ENCODE results near the gene GLT8D2. TPM values are rescaled to one million over a fixed set of nuclear protein-coding genes. Genes with fewer than 3 reads are reported as not detected.

The GLT8D2 gene
- total and polyA plus RNA-seq, 7 experiments from 2014 or later: 0.15 to 0.43 TPM; not detected in 5

DNA sequence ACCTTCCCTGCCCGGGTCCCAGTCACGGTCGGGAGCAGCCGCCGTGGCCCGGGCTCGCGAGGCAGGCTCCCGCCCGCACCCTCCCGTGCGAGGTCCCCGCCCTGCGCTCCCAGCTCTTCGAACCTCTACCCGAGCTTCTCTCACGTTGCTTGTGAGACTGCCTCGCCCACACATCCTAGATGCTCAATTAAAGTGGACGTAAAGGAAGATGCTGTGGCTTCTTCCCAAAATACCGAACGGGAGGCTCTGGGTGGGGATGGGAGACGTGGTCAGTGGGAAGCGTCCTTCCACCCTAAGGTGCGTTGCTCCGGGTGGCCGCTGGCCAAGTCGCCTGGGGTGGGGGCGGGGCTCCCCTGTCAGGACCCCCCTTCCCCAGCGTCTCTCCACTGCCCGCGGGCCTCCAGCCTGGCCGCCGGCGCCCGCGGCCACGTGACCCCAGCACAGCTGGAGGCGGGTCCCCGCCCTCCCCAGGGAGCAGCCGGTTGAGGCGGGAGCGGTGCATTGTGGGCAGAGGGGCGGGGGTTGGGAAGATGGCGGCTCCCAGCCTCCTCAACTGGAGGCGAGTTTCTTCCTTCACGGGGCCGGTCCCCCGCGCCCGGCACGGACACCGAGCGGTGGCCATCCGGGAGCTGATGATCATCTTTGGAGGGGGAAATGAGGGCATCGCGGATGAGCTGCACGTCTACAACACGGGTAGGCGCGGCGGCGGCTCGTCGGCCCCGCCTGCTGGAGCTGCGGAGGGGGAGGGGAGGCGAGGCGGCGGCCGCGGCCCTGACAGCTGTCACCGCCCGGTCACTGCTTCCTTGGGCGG is 14.2 kb upstream of the GLT8D2 start, which contains the start of gene HCFC2:
TSS of gene HCFC2 (plus strand) at position 501 of the 811 bp plus-strand sequence. CDS start at position 531, 30 bp downstream.
- DNase-seq (peak; percentile 77 to 93 (median 83)), ATAC-seq (peak; percentile 99)
- Mint-ChIP-seq H3K27me3 (peaks cover 5 to 27% (median 13%) of the 10 kb centered on the region in 5 donors), H3K9me3 (no peaks in the 10 kb centered on the region), H3K4me1 (peaks cover 13 to 31% (median 21%) of the 10 kb centered on the region in 7 donors), H3K36me3 (peaks cover 0 to 9% (median 4%) of the 10 kb centered on the region in 5 donors), H3K27ac (peak within 1 kb of the TSS; percentile 71 to 96 (median 90)), H3K4me3 (peak within 1 kb of the TSS; percentile 88 to 97 (median 94))
- Histone ChIP-seq H3K27ac (ENCODE audit: low read depth, low read length) (peak within 1 kb of the TSS; percentile 79), H3K9me3 (ENCODE audit: control insufficient read depth in 2 of 3, low read length in 3 of 3) (no peaks in the 10 kb centered on the region), H3K27me3 (ENCODE audit: control insufficient read depth in 2 of 2, insufficient read depth in 2 of 2, low read length in 2 of 2) (no peaks in the 10 kb centered on the region), H3K36me3 (ENCODE audit: control insufficient read depth in 2 of 3, insufficient read depth in 3 of 3, low read length in 3 of 3) (peaks cover 0 to 8% (median 0%) of the 10 kb centered on the region in 3 experiments), H3K4me1 (ENCODE audit: control insufficient read depth in 2 of 2, insufficient read depth in 2 of 2, low read length in 2 of 2) (peaks cover 5 to 9% of the 10 kb centered on the region in 2 donors), H3K4me3 (ENCODE audit: low read length) (peak within 1 kb of the TSS; percentile 95)
- ChIA-PET CTCF (interaction anchor here (2.8 kb wide), 1 partner anchor 44 kb away, joined by 10 read pairs; no protein-coding TSS in a partner anchor), POLR2A (interaction anchor here (0.8 to 1.8 kb wide), 7 partner anchors 22 to 162 kb away, joined by 3 to 16 read pairs (median 5); partner anchors contain the start of genes HSP90B1, NFYB and TDG)
- intact Hi-C loops (cut with micrococcal nuclease): loop anchor here (1.0 to 10.0 kb wide), 13 partner anchors 73 to 1043 kb away; partner anchors contain the start of genes HSP90B1 (in 2 of the 2), WASHC4 (in 2 of the 2), CHST11 (in 1 of the 2) and NFYB (in 1 of the 2)

DNA sequence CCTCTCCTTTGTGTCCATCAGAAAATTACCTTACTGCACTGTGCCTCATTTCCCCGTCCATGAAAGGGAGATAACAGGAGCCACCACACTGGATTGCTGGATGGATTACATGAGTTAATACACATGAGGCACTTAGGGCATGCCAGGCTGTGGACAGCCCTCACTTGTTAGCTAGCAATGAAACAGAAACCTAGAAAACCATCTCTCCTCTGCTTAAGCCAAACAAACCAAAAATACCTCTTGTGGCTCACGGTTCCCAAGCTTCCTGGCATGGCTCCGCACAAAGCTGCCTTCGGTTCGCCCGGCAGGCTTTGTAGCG is 13.7 kb upstream of the GLT8D2 start:
- intact Hi-C loops (cut with micrococcal nuclease): loop anchor here (1.0 to 10.0 kb wide), 13 partner anchors 74 to 1044 kb away; partner anchors contain the start of genes HSP90B1 (in 2 of the 2), WASHC4 (in 2 of the 2), CHST11 (in 1 of the 2) and NFYB (in 1 of the 2)
- Histone ChIP-seq H3K27ac (ENCODE audit: low read depth, low read length) (peak overlapping the region; percentile 79), H3K36me3 (ENCODE audit: control insufficient read depth in 2 of 3, insufficient read depth in 3 of 3, low read length in 3 of 3) (peaks cover 0 to 8% (median 0%) of the 10 kb centered on the region in 3 experiments), H3K4me3 (ENCODE audit: low read length) (peak overlapping the region; percentile 95), H3K9me3 (ENCODE audit: control insufficient read depth in 2 of 3, low read length in 3 of 3) (no peaks in the 10 kb centered on the region), H3K27me3 (ENCODE audit: control insufficient read depth in 2 of 2, insufficient read depth in 2 of 2, low read length in 2 of 2) (no peaks in the 10 kb centered on the region), H3K4me1 (ENCODE audit: control insufficient read depth in 2 of 2, insufficient read depth in 2 of 2, low read length in 2 of 2) (peaks cover 5 to 9% of the 10 kb centered on the region in 2 donors)
- DNase-seq (no peak), ATAC-seq (peak; percentile 22)
- Mint-ChIP-seq H3K4me3 (peak overlapping the region; percentile 88 to 97 (median 93)), H3K4me1 (peaks cover 13 to 31% (median 21%) of the 10 kb centered on the region in 7 donors), H3K27me3 (peaks cover 7 to 31% (median 13%) of the 10 kb centered on the region in 5 donors), H3K27ac (peak overlapping the region in 8 of 9 donors; percentile 10 to 90 (median 74)), H3K9me3 (no peaks in the 10 kb centered on the region), H3K36me3 (peaks cover 0 to 8% (median 4%) of the 10 kb centered on the region in 5 donors)
- ChIA-PET CTCF (interaction anchor here (2.8 kb wide), 1 partner anchor 45 kb away, joined by 10 read pairs; no protein-coding TSS in a partner anchor), POLR2A (interaction anchor here (0.8 to 1.8 kb wide), 7 partner anchors 23 to 162 kb away, joined by 3 to 16 read pairs (median 5); partner anchors contain the start of genes HSP90B1, NFYB and TDG)

DNA sequence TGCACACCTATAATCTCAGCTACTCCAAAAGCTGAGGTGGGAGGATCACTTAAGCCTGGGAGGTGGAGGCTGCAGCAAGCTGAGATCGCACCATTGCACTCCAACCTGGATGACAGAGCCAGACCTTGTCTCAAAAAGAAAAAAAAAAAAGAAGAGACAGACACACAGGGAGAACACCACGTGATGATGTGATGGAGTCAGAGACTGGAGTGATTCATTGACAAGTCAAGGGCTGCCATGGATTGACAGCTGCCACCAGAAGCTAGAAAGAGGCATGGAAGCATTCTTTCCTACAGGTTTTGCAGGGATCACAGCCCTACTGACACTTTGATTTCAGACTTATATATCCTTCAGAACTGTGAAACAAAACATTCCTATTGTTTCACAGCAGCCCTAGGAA is 10.8 kb upstream of the GLT8D2 start:
- intact Hi-C loops (cut with micrococcal nuclease): loop anchor here (5.0 to 10.0 kb wide), 5 partner anchors 223 to 1047 kb away; partner anchors contain the start of genes WASHC4 (in 2 of the 2) and CHST11 (in 1 of the 2)
- CTCF ChIA-PET: no interaction called here

DNA sequence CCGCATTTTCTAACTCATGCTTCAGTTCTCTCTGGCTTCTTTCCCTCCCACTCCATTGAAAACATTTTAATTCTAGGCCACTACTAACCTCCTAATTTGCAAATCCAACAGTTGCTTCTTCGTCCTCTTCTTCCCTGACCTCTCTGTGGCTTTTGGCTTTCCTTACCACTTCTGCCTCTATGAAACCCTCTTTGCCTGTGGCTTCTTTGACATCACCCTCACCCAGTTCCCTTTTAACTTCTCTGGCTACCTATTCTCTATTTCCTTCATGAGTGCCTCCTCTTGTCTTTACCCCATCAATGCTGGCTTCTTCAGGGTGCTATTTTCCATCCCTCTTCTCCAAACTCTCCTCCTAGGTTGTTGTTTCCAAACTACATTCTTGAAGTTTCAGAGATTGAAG is 10.0 kb upstream of the GLT8D2 start:
- Mint-ChIP-seq H3K4me3 (no peak overlapping the region), H3K27me3 (peaks cover 14 to 59% (median 20%) of the 10 kb centered on the region in 5 donors), H3K4me1 (peaks cover under 1 to 6% (median 4%) of the 10 kb centered on the region in 7 donors), H3K36me3 (peaks cover 0 to 2% (median 0%) of the 10 kb centered on the region in 5 donors), H3K9me3 (peaks cover 0 to 9% (median 0%) of the 10 kb centered on the region in 11 donors), H3K27ac (peak overlapping the region in 1 of 9 donors; percentile 31)
- no peaks in the 10 kb centered on the region for H3K9me3 ChIP-seq (ENCODE audit: control insufficient read depth in 2 of 3, low read length in 3 of 3)
- ATAC-seq (no peak), DNase-seq (no peak)
- H3K4me1 ChIP-seq (ENCODE audit: control insufficient read depth in 2 of 2, insufficient read depth in 2 of 2, low read length in 2 of 2): peaks cover under 1 to 1% of the 10 kb centered on the region in 2 donors
- H3K27me3 ChIP-seq (ENCODE audit: control insufficient read depth in 2 of 2, insufficient read depth in 2 of 2, low read length in 2 of 2): no peaks in the 10 kb centered on the region
- no peak overlapping the region for H3K27ac ChIP-seq (ENCODE audit: low read depth, low read length)
- peaks cover 0 to 8% (median 0%) of the 10 kb centered on the region in 3 experiments for H3K36me3 ChIP-seq (ENCODE audit: control insufficient read depth in 2 of 3, insufficient read depth in 3 of 3, low read length in 3 of 3)
- no peak overlapping the region for H3K4me3 ChIP-seq (ENCODE audit: low read length)
- CTCF ChIA-PET: interaction anchor here (5.9 kb wide), 1 partner anchor 49 kb away, joined by 46 read pairs; no protein-coding TSS in a partner anchor
- intact Hi-C loops (cut with micrococcal nuclease): loop anchor here (2.0 to 10.0 kb wide), 6 partner anchors 223 to 1047 kb away; partner anchors contain the start of genes WASHC4 (in 2 of the 2) and CHST11 (in 1 of the 2)
- POLR2A ChIA-PET: no interaction called here

More for the DNA sequence above, 10.8 kb upstream of the GLT8D2 start:
- Histone ChIP-seq H3K27me3 (ENCODE audit: control insufficient read depth in 2 of 2, insufficient read depth in 2 of 2, low read length in 2 of 2) (no peaks in the 10 kb centered on the region), H3K36me3 (ENCODE audit: control insufficient read depth in 2 of 3, insufficient read depth in 3 of 3, low read length in 3 of 3) (peaks cover 0 to 8% (median 0%) of the 10 kb centered on the region in 3 experiments), H3K4me3 (ENCODE audit: low read length) (no peak overlapping the region), H3K27ac (ENCODE audit: low read depth, low read length) (no peak overlapping the region), H3K4me1 (ENCODE audit: control insufficient read depth in 2 of 2, insufficient read depth in 2 of 2, low read length in 2 of 2) (peaks cover 5 to 8% of the 10 kb centered on the region in 2 donors), H3K9me3 (ENCODE audit: control insufficient read depth in 2 of 3, low read length in 3 of 3) (no peaks in the 10 kb centered on the region)
- Mint-ChIP-seq H3K27me3 (peaks cover 12 to 50% (median 16%) of the 10 kb centered on the region in 5 donors), H3K4me1 (peaks cover 5 to 14% (median 12%) of the 10 kb centered on the region in 7 donors), H3K27ac (no peak overlapping the region), H3K9me3 (peaks cover 0 to 9% (median 0%) of the 10 kb centered on the region in 11 donors), H3K36me3 (peaks cover 0 to 3% (median 0%) of the 10 kb centered on the region in 5 donors), H3K4me3 (peak overlapping the region in 1 of 10 donors; percentile 16)
- ATAC-seq (no peak), DNase-seq (no peak)
- POLR2A ChIA-PET: no interaction called here

DNA sequence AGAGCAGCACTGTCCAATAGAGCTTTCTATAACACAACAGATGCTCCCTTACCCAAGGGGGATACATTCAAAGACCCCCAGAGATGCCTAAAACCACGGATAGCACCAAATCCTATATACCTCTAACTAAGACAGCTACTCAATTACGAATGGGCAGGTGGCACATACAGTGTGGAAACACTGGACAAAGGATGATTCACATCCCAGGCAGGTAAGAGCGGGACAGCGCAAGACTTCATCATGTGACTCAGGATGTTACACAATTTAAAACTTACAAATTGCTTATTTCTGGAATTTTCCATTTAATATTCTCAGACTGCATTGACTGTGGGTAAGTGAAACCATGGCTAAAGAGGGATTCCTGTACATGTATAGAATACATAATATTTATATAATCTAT is 8.8 kb upstream of the GLT8D2 start:
- Mint-ChIP-seq H3K9me3 (peaks cover 0 to 9% (median 0%) of the 10 kb centered on the region in 11 donors), H3K27ac (no peak overlapping the region), H3K4me3 (no peak overlapping the region), H3K4me1 (peaks cover 0 to 4% (median 3%) of the 10 kb centered on the region in 7 donors), H3K27me3 (peaks cover 24 to 66% (median 32%) of the 10 kb centered on the region in 5 donors), H3K36me3 (no peaks in the 10 kb centered on the region)
- no peaks in the 10 kb centered on the region for H3K9me3 ChIP-seq (ENCODE audit: control insufficient read depth in 2 of 3, low read length in 3 of 3)
- no peak overlapping the region for H3K4me3 ChIP-seq (ENCODE audit: low read length)
- no peaks in the 10 kb centered on the region for H3K27me3 ChIP-seq (ENCODE audit: control insufficient read depth in 2 of 2, insufficient read depth in 2 of 2, low read length in 2 of 2)
- intact Hi-C loops (cut with micrococcal nuclease): loop anchor here in 1 of 2 donors (2.0 kb wide), 1 partner anchor 300 kb away; no protein-coding TSS in a partner anchor
- no peak overlapping the region for H3K27ac ChIP-seq (ENCODE audit: low read depth, low read length)
- POLR2A ChIA-PET: interaction anchor here (1.2 kb wide), 1 partner anchor 50 kb away, joined by 4 read pairs; no protein-coding TSS in a partner anchor
- no peaks in the 10 kb centered on the region for H3K36me3 ChIP-seq (ENCODE audit: control insufficient read depth in 2 of 3, insufficient read depth in 3 of 3, low read length in 3 of 3)
- no peak for ATAC-seq
- no peaks in the 10 kb centered on the region for H3K4me1 ChIP-seq (ENCODE audit: control insufficient read depth in 2 of 2, insufficient read depth in 2 of 2, low read length in 2 of 2)
- DNase-seq: no peak
- CTCF ChIA-PET: interaction anchor here (1.2 to 5.9 kb wide), 3 partner anchors 50 to 75 kb away, joined by 3 to 46 read pairs (median 4); no protein-coding TSS in a partner anchor
